IMR-90 (cell line): Measurements from ENCODE around the gene BRME1. TPM values are rescaled to one million over a fixed set of nuclear protein-coding genes. Genes with fewer than 3 reads are reported as not detected.

Experiments used
- ATAC-seq: fragments of 200-7000 bp; cut with Tn5 transposase; 2 replicates; pipeline ENCODE4 v1.9.1; 2020; ENCODE audit warnings: low read depth, mild to moderate bottlenecking, moderate library complexity
- BruUV-seq: library from RNA; stranded (reverse); fragments of 400-500 nt; replicated peaks from 2 replicates; lab custom pipeline; 2021; lab: Mats Ljungman, UMichigan
- CTCF ChIA-PET: fragments of 300-600 bp; formaldehyde crosslinking; extraction: SDS; loops from one replicate; lab custom pipeline; 2021; ENCODE audit warnings: antibody characterized with exemption; lab: Yijun Ruan, JAX
- POLR2A ChIA-PET: fragments of 300-600 bp; sonication (Branson Sonifier 250); formaldehyde crosslinking; loops from one replicate; lab custom pipeline; 2022; ENCODE audit warnings: antibody characterized with exemption; ENCODE audit not compliant: unreplicated experiment; lab: Charles Lee
- DNase-seq: peaks from one replicate; pipeline ENCODE4 v3.0.0; 2013
- H2AFZ ChIP-seq: replicated peaks from 2 replicates; pipeline ENCODE3; 2013; ENCODE audit warnings: low read length, mild to moderate bottlenecking; ENCODE audit not compliant: poor library complexity
- H2AK5ac ChIP-seq: 2 replicates; pipeline ENCODE4 v1.6.1; 2013; ENCODE audit warnings: low read depth, low read length, inconsistent platforms
- H2AK9ac ChIP-seq: replicated peaks from 2 replicates; pipeline ENCODE3; 2013; ENCODE audit warnings: mild to moderate bottlenecking, low read depth, low read length, moderate library complexity; ENCODE audit not compliant: poor library complexity
- H2BK120ac ChIP-seq: 2 replicates; pipeline ENCODE4 v1.6.1; 2013; ENCODE audit warnings: low read depth, low read length, inconsistent platforms
- H2BK15ac ChIP-seq: 3 replicates; pipeline ENCODE4 v1.6.1; 2013; ENCODE audit warnings: low read depth, low read length, inconsistent platforms
- H2BK20ac ChIP-seq: 2 replicates; pipeline ENCODE4 v1.6.1; 2013; ENCODE audit warnings: low read depth, mild to moderate bottlenecking, inconsistent platforms, low read length, moderate library complexity
- H2BK5ac ChIP-seq: 2 replicates; pipeline ENCODE4 v1.6.1; 2013; ENCODE audit warnings: mild to moderate bottlenecking, low read depth, low read length, inconsistent platforms; ENCODE audit not compliant: poor library complexity, severe bottlenecking
- H3K14ac ChIP-seq: replicated peaks from 2 replicates; pipeline ENCODE4 v1.6.1; 2013; ENCODE audit warnings: low read depth, low read length, inconsistent platforms
- H3K18ac ChIP-seq: 2 replicates; pipeline ENCODE4 v1.6.1; 2013; ENCODE audit warnings: low read depth, low read length, control low read depth
- H3K23ac ChIP-seq: 2 replicates; pipeline ENCODE4 v1.6.1; 2013; ENCODE audit warnings: low read depth, low read length, inconsistent platforms
- H3K27ac ChIP-seq: 2 replicates; pipeline ENCODE4 v1.5.1; 2013; ENCODE audit warnings: mild to moderate bottlenecking, control low read depth, low read length; ENCODE audit not compliant: insufficient read depth
- H3K27me3 ChIP-seq: 2 replicates; pipeline ENCODE4 v1.6.1; 2013; ENCODE audit warnings: low read length; ENCODE audit not compliant: control insufficient read depth, insufficient read depth
- H3K36me3 ChIP-seq: 2 replicates; pipeline ENCODE4 v1.6.1; 2013; ENCODE audit warnings: low read length, mixed read lengths; ENCODE audit not compliant: control insufficient read depth, insufficient read depth
- H3K4ac ChIP-seq: 2 replicates; pipeline ENCODE4 v1.6.1; 2013; ENCODE audit warnings: low read depth, low read length, inconsistent platforms
- H3K4me1 ChIP-seq: 2 replicates; pipeline ENCODE4 v1.6.1; 2013; ENCODE audit warnings: low read length, mixed read lengths; ENCODE audit not compliant: control insufficient read depth, insufficient read depth
- H3K4me2 ChIP-seq: 2 replicates; pipeline ENCODE4 v1.6.1; 2013; ENCODE audit warnings: low read depth, mild to moderate bottlenecking, control low read depth, low read length, moderate library complexity
- H3K4me3 ChIP-seq: 2 replicates; pipeline ENCODE4 v1.5.1; 2013; ENCODE audit warnings: low read depth, mild to moderate bottlenecking, control low read depth, low read length, moderate library complexity; ENCODE audit not compliant: insufficient read depth
- H3K56ac ChIP-seq: 2 replicates; pipeline ENCODE4 v1.6.1; 2013; ENCODE audit warnings: low read length, inconsistent platforms; ENCODE audit not compliant: insufficient read depth; ENCODE audit errors: extremely low read depth
- H3K79me1 ChIP-seq, 2 experiments: 2 replicates each; pipeline ENCODE4 v1.6.1; 2013; ENCODE audit warnings: low read length in 2 of 2, inconsistent platforms in 1 of 2, low read depth in 1 of 2
- H3K9ac ChIP-seq: 2 replicates; pipeline ENCODE4 v1.6.1; 2013; ENCODE audit warnings: low read depth, low read length, control low read depth
- H3K9me1 ChIP-seq: 2 replicates; pipeline ENCODE4 v1.6.1; 2013; ENCODE audit warnings: low read length, inconsistent platforms; ENCODE audit not compliant: insufficient read depth
- H3K9me3 ChIP-seq: 2 replicates; pipeline ENCODE4 v1.6.1; 2013; ENCODE audit warnings: low read length; ENCODE audit not compliant: control insufficient read depth, insufficient read depth
- H4K20me1 ChIP-seq: 2 replicates; pipeline ENCODE4 v1.6.1; 2013; ENCODE audit warnings: low read length, inconsistent platforms; ENCODE audit not compliant: insufficient read depth
- H4K5ac ChIP-seq: 2 replicates; pipeline ENCODE4 v1.6.1; 2013; ENCODE audit warnings: mild to moderate bottlenecking, low read depth, low read length, control low read depth
- H4K8ac ChIP-seq, 2 experiments: 2 replicates each; pipeline ENCODE4 v1.6.1; 2013; ENCODE audit warnings: low read depth in 2 of 2, low read length in 2 of 2, control low read depth in 1 of 2, inconsistent platforms in 1 of 2
- H4K91ac ChIP-seq: 2 replicates; pipeline ENCODE4 v1.6.1; 2013; ENCODE audit warnings: low read depth, low read length, inconsistent platforms; ENCODE audit not compliant: insufficient read depth
- BHLHE40 ChIP-seq: fragments of 150-350 bp; IDR thresholded peaks from 2 replicates; pipeline ENCODE4 v1.6.1; 2016; ENCODE audit warnings: mild to moderate bottlenecking, low read depth, low read length
- CEBPB ChIP-seq: IDR thresholded peaks from 2 replicates; pipeline ENCODE4 v1.6.1; 2012; ENCODE audit warnings: low read depth, low read length, improper control_type of control experiment
- CTCF ChIP-seq: conservative IDR thresholded peaks from 2 replicates; pipeline ENCODE4 v1.5.1; 2012; ENCODE audit warnings: mild to moderate bottlenecking, low read depth, low read length, improper control_type of control experiment
- ELK1 ChIP-seq: fragments of 150-350 bp; IDR thresholded peaks from 2 replicates; pipeline ENCODE4 v1.6.1; 2016; ENCODE audit warnings: low read depth, mild to moderate bottlenecking, low read length, moderate library complexity, borderline replicate concordance
- FOS ChIP-seq: fragments of 150-350 bp; IDR thresholded peaks from 2 replicates; pipeline ENCODE4 v1.6.1; 2016; ENCODE audit warnings: low read depth, low read length
- MAFK ChIP-seq: IDR thresholded peaks from 2 replicates; pipeline ENCODE4 v1.6.1; 2012; ENCODE audit warnings: low read depth, low read length, improper control_type of control experiment
- MAZ ChIP-seq: IDR thresholded peaks from 2 replicates; pipeline ENCODE4 v1.6.1; 2012; ENCODE audit warnings: low read depth, mild to moderate bottlenecking, low read length, improper control_type of control experiment, moderate library complexity, borderline replicate concordance
- MXI1 ChIP-seq: IDR thresholded peaks from 2 replicates; pipeline ENCODE4 v1.6.1; 2012; ENCODE audit warnings: low read depth, mild to moderate bottlenecking, low read length, moderate library complexity, borderline replicate concordance
- NFE2L2 ChIP-seq: fragments of 150-350 bp; IDR thresholded peaks from 2 replicates; pipeline ENCODE4 v1.6.1; 2016; ENCODE audit warnings: low read depth, mild to moderate bottlenecking, low read length
- RCOR1 ChIP-seq: IDR thresholded peaks from 2 replicates; pipeline ENCODE4 v1.6.1; 2012; ENCODE audit warnings: mild to moderate bottlenecking, low read length, improper control_type of control experiment; ENCODE audit not compliant: insufficient replicate concordance
- RFX5 ChIP-seq: IDR thresholded peaks from 2 replicates; pipeline ENCODE4 v1.8.0; 2012; ENCODE audit warnings: low read depth, mild to moderate bottlenecking, low read length, moderate library complexity
- USF2 ChIP-seq: fragments of 150-350 bp; IDR thresholded peaks from 2 replicates; pipeline ENCODE4 v1.6.1; 2017; ENCODE audit warnings: mild to moderate bottlenecking, antibody characterized with exemption, low read length, low read depth
- WGBS, 2 experiments: methylation state at CpG; one replicate each; pipeline versions ENCODE4 v1.1.5 to v1.1.7; 2013; ENCODE audit warnings: missing lambda C conversion rate in 2 of 2; ENCODE audit not compliant: insufficient read length in 1 of 2; ENCODE audit errors: extremely low coverage in 2 of 2; 5-methylcytosine and 5-hydroxymethylcytosine counted together
- dilution Hi-C: fragments of 300-500 bp; cut with HindIII; formaldehyde crosslinking; loops from one replicate; pipeline ENCODE4 v1.14.3; 2018; ENCODE audit warnings: low sequenced_read_pairs; ENCODE audit not compliant: unreplicated experiment
- in situ Hi-C: fragments of 300-500 bp; cut with MboI; formaldehyde crosslinking; loops from 3 replicates; pipeline ENCODE4 v1.14.3; 2019; ENCODE audit warnings: low sequenced_read_pairs, inconsistent platforms, mixed read lengths
- intact Hi-C: fragments of 100-400 bp; cut with micrococcal nuclease; formaldehyde crosslinking; loops from 2 replicates; pipeline ENCODE4 v1.10.0; 2022
- polyA plus RNA-seq, 3 experiments: library from polyadenylated mRNA; depleted of rRNA; stranded (reverse); fragments of >200 nt; gene quantifications; 2 replicates each; pipeline ENCODE4 v1.2.3, GENCODE V29; 2012; ENCODE audit warnings: low replicate concordance in 1 of 3
- total RNA-seq: library from RNA; depleted of rRNA; stranded (reverse); fragments of >200 nt; gene quantifications from 2 replicates; pipeline ENCODE4 v1.2.3, GENCODE V29; 2012

BRME1 gene
- total and polyA plus RNA-seq, 2 of the 4 experiments (the other 2 are of a cell fraction): 0.18 to 0.38 TPM

GRCh38 chr19:13861714-13862531 is 44.0 kb downstream of the BRME1 start:
- H3K56ac ChIP-seq: peak overlapping the region; percentile 94
- H3K18ac ChIP-seq: peak overlapping the region; percentile 86
- H4K5ac ChIP-seq: peak overlapping the region; percentile 85
- in situ Hi-C loops: loop anchor here (5.0 to 25.0 kb wide), 3 partner anchors 80 to 575 kb away; no protein-coding TSS in a partner anchor
- H4K20me1 ChIP-seq: no peaks in the 10 kb centered on the region
- peak overlapping the region; percentile 97 for H2BK20ac ChIP-seq
- H3K4me2 ChIP-seq: peak overlapping the region; percentile 90
- DNase-seq (peak; percentile 87), ATAC-seq (peak; percentile 86)
- dilution Hi-C loops: no loop called here
- WGBS, 2 experiments: 0% methylated on average over 6 of the region's 27 CpGs; no CpG with 5 or more reads in 1 of the 2 experiments
- H3K14ac ChIP-seq: peak overlapping the region; percentile 97
- H3K9me1 ChIP-seq: peaks cover 9% of the 10 kb centered on the region
- peaks cover 10 to 44% of the 10 kb centered on the region in 2 experiments; a peak in 3 of 4 replicates for H3K79me1 ChIP-seq
- peak overlapping the region; percentile 94 for H4K91ac ChIP-seq
- H2AK5ac ChIP-seq: peak overlapping the region; percentile 84
- CTCF ChIA-PET: interaction anchor here (0.6 to 2.5 kb wide), 20 partner anchors 9 to 201 kb away, joined by 3 to 13 read pairs (median 4); no protein-coding TSS in a partner anchor
- BruUV-seq: no TSS peak
- H3K27ac ChIP-seq: peak overlapping the region; percentile 95
- H3K36me3 ChIP-seq: no peaks in the 10 kb centered on the region
- peaks cover 13% of the 10 kb centered on the region for H3K4me1 ChIP-seq
- H3K23ac ChIP-seq: peak overlapping the region; percentile 92
- POLR2A ChIA-PET: interaction anchor here (0.6 to 1.0 kb wide), 3 partner anchors 20 to 28 kb away, joined by 3 to 5 read pairs (median 3); no protein-coding TSS in a partner anchor
- peak overlapping the region; percentile 45 for H3K4me3 ChIP-seq
- H2BK5ac ChIP-seq: peak overlapping the region; percentile 90
- H3K9ac ChIP-seq: peak overlapping the region; percentile 73
- intact Hi-C loops: loop anchor here (1.0 to 5.0 kb wide), 4 partner anchors 23 to 265 kb away; no protein-coding TSS in a partner anchor
- H2BK15ac ChIP-seq: peak overlapping the region; percentile 93; the same call in 2 of the 3 replicates
- peak overlapping the region; percentile 74 to 92 for H4K8ac ChIP-seq
- H3K27me3 ChIP-seq: no peaks in the 10 kb centered on the region
- no peaks in the 10 kb centered on the region for H3K9me3 ChIP-seq
- peak overlapping the region; percentile 92 for H2AFZ ChIP-seq
- H2AK9ac ChIP-seq: peak overlapping the region; percentile 98
- H2BK120ac ChIP-seq: peak overlapping the region; percentile 99
- peak overlapping the region; percentile 96 for H3K4ac ChIP-seq
- TF ChIP-seq MAZ: peak; percentile 80
- TF ChIP-seq MAFK: no peak
- TF ChIP-seq BHLHE40: no peak; the same call in 1 of the 2 replicates
- TF ChIP-seq USF2: no peak
- TF ChIP-seq MXI1: no peak
- no peak for TF ChIP-seq RFX5
- TF ChIP-seq FOS: peak; percentile 94
- no peak for TF ChIP-seq ELK1
- peak; percentile 46; the same call in 1 of the 2 replicates for TF ChIP-seq CEBPB
- peak; percentile 61; the same call in 1 of the 2 replicates for TF ChIP-seq NFE2L2
- TF ChIP-seq CTCF: peak; percentile 97
- peak; percentile 52 for TF ChIP-seq RCOR1
